Testis (tissue), 3 donors: Measurements from ENCODE around the gene RIC1. TPM values are rescaled to one million over a fixed set of nuclear protein-coding genes. Genes with fewer than 3 reads are reported as not detected.

ENCODE experiments used
- DNase-seq: peaks from one replicate; pipeline ENCODE4 v3.0.0-alpha.2; 2019
- H3K27ac ChIP-seq, 2 donors: fragments of 200-600 bp; sonication (generic); one replicate each; pipeline ENCODE4 v1.5.1; 2019
- H3K27me3 ChIP-seq: fragments of 200-600 bp; sonication (generic); one replicate; pipeline ENCODE4 v1.5.1; 2019
- H3K36me3 ChIP-seq: fragments of 200-600 bp; sonication (generic); one replicate; pipeline ENCODE4 v1.5.1; 2017; ENCODE audit warnings: low read depth; ENCODE audit errors: missing control alignments
- H3K4me1 ChIP-seq: fragments of 200-600 bp; sonication (generic); one replicate; pipeline ENCODE4 v1.5.1; 2019
- H3K4me3 ChIP-seq, 2 donors: fragments of 200-600 bp; sonication (generic); one replicate each; pipeline ENCODE4 v1.5.1; 2017 to 2019
- H3K9me3 ChIP-seq: fragments of 200-600 bp; sonication (generic); one replicate; pipeline ENCODE4 v1.5.1; 2017
- CTCF ChIP-seq, 3 experiments: fragments of 450-650 bp in 2 of 3; fragments of 200-600 bp in 1 of 3; sonication (generic) in 1 of 3; IDR thresholded peaks; one replicate each; pipeline ENCODE4 v1.5.1; 2016 to 2019; ENCODE audit warnings: antibody characterized with exemption in 3 of 3, mild to moderate bottlenecking in 2 of 3, moderate library complexity in 1 of 3
- POLR2A ChIP-seq: fragments of 450-650 bp; IDR thresholded peaks from one replicate; pipeline ENCODE4 v1.6.1; 2017; ENCODE audit warnings: antibody characterized with exemption, mild to moderate bottlenecking, moderate library complexity
- WGBS, 2 donors: methylation state at CpG; one replicate each; pipeline ENCODE4 v1.1.5; 2018; 5-methylcytosine and 5-hydroxymethylcytosine counted together
- intact Hi-C: fragments of 100-400 bp; cut with DNase I; formaldehyde crosslinking; loops from one replicate; pipeline ENCODE4 v1.15.1; 2023; ENCODE audit warnings: low total_unique reads
- polyA plus RNA-seq: library from polyadenylated mRNA; stranded (reverse); fragments of 350-450 nt; fragmentation: Illumina TruSeq; extraction: RNeasy Lipid Tissue Mini Kit (QIAGEN cat#74804); gene quantifications from one replicate; pipeline ENCODE4 v1.2.3, GENCODE V29; 2014; ENCODE audit warnings: low read depth, low replicate concordance; ENCODE audit not compliant: insufficient read depth
- total RNA-seq, 2 donors: library from RNA; depleted of rRNA; stranded (reverse); fragments of >200 nt; gene quantifications; one replicate each; pipeline ENCODE4 v1.2.3, GENCODE V29; 2016

Gene RIC1
- total and polyA plus RNA-seq, 3 donors from 2014 or later: 25.6 to 45.5 (median 44.0) TPM

- Histone ChIP-seq H3K4me1 (no peaks in the 10 kb centered on the region), H3K27me3 (no peaks in the 10 kb centered on the region), H3K36me3 (no peaks in the 10 kb centered on the region), H3K9me3 (no peaks in the 10 kb centered on the region), H3K27ac (no peak overlapping the region), H3K4me3 (no peak overlapping the region)
- WGBS, 2 donors: 89 to 92% methylated on average over 2 of the region's 2 CpGs
- DNase-seq: no peak
- intact Hi-C loops: no loop called here
- TF ChIP-seq POLR2A: no peak
- TF ChIP-seq CTCF (IDR thresholded peaks at IDR 0.05): no peak
Measured at GRCh38 chr9:5620494-5620893, 8.4 kb upstream of the RIC1 start.

GRCh38 chr9:5621327-5621726 lies 7.6 kb upstream of the RIC1 start:
- 70 to 83% methylated on average over 4 of the region's 4 CpGs for WGBS, 2 donors
- H3K4me3 ChIP-seq: no peak overlapping the region
- intact Hi-C loops: no loop called here
- H3K27me3 ChIP-seq: no peaks in the 10 kb centered on the region
- no peaks in the 10 kb centered on the region for H3K4me1 ChIP-seq
- H3K27ac ChIP-seq: no peak overlapping the region
- DNase-seq: no peak
- no peak for TF ChIP-seq POLR2A
- TF ChIP-seq CTCF (IDR thresholded peaks at IDR 0.05): no peak
- no peaks in the 10 kb centered on the region for H3K9me3 ChIP-seq
- no peaks in the 10 kb centered on the region for H3K36me3 ChIP-seq

GRCh38 chr9:5622016-5622415 lies 6.9 kb upstream of the RIC1 start:
- peaks cover 5% of the 10 kb centered on the region for H3K4me1 ChIP-seq
- H3K4me3 ChIP-seq: no peak overlapping the region
- WGBS, 2 donors: 84 to 94% methylated on average over 3 of the region's 3 CpGs
- H3K36me3 ChIP-seq: no peaks in the 10 kb centered on the region
- DNase-seq: no peak
- no peak overlapping the region for H3K27ac ChIP-seq
- intact Hi-C loops: no loop called here
- H3K9me3 ChIP-seq: no peaks in the 10 kb centered on the region
- no peaks in the 10 kb centered on the region for H3K27me3 ChIP-seq
- TF ChIP-seq CTCF (IDR thresholded peaks at IDR 0.05) (no peak), POLR2A (no peak)

GRCh38 chr9:5624655-5625054 lies 4.3 kb upstream of the RIC1 start:
- Histone ChIP-seq H3K27ac (no peak overlapping the region), H3K4me3 (no peak overlapping the region), H3K36me3 (no peaks in the 10 kb centered on the region), H3K9me3 (no peaks in the 10 kb centered on the region), H3K27me3 (no peaks in the 10 kb centered on the region), H3K4me1 (peaks cover 13% of the 10 kb centered on the region)
- intact Hi-C loops: no loop called here
- 94 to 95% methylated on average over 2 of the region's 2 CpGs for WGBS, 2 donors
- TF ChIP-seq POLR2A: no peak
- TF ChIP-seq CTCF (IDR thresholded peaks at IDR 0.05): no peak
- no peak for DNase-seq
